Stomach smooth muscle (tissue), 2 donors: Measurements from ENCODE around the gene CPM.

Source experiments
- H3K27ac ChIP-seq: one replicate; pipeline ENCODE4 v1.7.0; 2013; ENCODE audit warnings: mild to moderate bottlenecking, low read length, inconsistent platforms
- H3K27me3 ChIP-seq, 2 donors: one replicate each; pipeline ENCODE4 v1.7.0; 2013; ENCODE audit warnings: low read length in 2 of 2; ENCODE audit not compliant: insufficient read depth in 2 of 2, control insufficient read depth in 1 of 2
- H3K36me3 ChIP-seq, 2 donors: one replicate each; pipeline ENCODE4 v1.7.0; 2013; ENCODE audit warnings: low read length in 2 of 2; ENCODE audit not compliant: control insufficient read depth in 2 of 2, insufficient read depth in 2 of 2
- H3K4me1 ChIP-seq: one replicate; pipeline ENCODE4 v1.7.0; 2013; ENCODE audit warnings: low read length; ENCODE audit not compliant: control insufficient read depth, insufficient read depth
- H3K4me3 ChIP-seq, 2 donors: one replicate each; pipeline ENCODE4 v1.7.0; 2013; ENCODE audit warnings: low read length in 2 of 2
- H3K9ac ChIP-seq, 2 donors: one replicate each; pipeline ENCODE4 v1.7.0; 2013; ENCODE audit warnings: low read length in 2 of 2, mild to moderate bottlenecking in 1 of 2
- H3K9me3 ChIP-seq, 2 donors: one replicate each; pipeline ENCODE4 v1.7.0; 2013; ENCODE audit warnings: low read length in 2 of 2; ENCODE audit not compliant: control insufficient read depth in 2 of 2
- donor health status: healthy.
- donor health status: Pancreatic carcinoma.

The CPM gene

DNA sequence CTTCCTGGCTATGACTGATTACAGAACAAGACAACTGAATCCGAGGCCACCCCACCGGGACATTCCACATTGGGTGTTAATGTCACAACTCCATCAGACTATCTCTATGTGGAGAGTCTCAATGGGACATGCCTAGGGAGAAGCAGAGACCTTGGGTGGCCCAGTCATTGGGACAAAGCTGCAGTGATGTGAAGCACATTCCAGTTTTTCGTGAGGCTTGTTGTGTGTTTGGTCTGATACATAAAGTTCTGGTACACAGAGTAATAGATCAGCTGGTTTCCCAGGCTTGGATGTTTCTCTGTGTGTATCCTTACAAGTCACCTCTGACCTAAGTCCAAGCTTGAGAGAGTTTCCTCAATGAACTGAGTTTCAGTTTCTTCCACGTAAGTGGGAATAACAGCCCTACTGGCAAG, 42.3 kb downstream of the CPM start:
- no peaks in the 10 kb centered on the region for H3K27me3 ChIP-seq
- H3K9ac ChIP-seq: no peak overlapping the region
- no peaks in the 10 kb centered on the region for H3K9me3 ChIP-seq
- H3K4me3 ChIP-seq: no peak overlapping the region
- H3K36me3 ChIP-seq: no peaks in the 10 kb centered on the region
- no peak overlapping the region for H3K27ac ChIP-seq
- no peaks in the 10 kb centered on the region for H3K4me1 ChIP-seq

DNA sequence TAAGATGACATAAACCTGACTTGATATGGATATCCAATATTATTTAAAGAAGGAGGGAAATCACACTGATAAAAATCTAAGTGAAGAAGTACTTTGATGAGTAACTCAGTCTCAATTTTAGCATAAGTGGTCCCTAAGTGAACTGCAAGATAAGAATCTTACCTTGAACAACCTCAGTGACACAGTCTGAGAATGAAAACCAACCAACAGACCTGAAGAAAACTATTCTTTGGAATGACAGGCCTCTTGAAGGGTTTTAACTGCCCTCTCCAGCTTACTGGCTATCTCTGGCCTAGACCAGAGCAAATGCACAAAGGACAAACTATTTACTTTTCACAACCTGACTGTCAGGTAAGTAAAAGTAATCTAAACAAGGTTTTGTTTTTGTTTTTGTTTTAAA, 44.7 kb downstream of the CPM start:
- H3K27ac ChIP-seq: no peak overlapping the region
- H3K36me3 ChIP-seq: no peaks in the 10 kb centered on the region
- no peaks in the 10 kb centered on the region for H3K4me1 ChIP-seq
- no peak overlapping the region for H3K9ac ChIP-seq
- H3K27me3 ChIP-seq: no peaks in the 10 kb centered on the region
- no peak overlapping the region for H3K4me3 ChIP-seq
- no peaks in the 10 kb centered on the region for H3K9me3 ChIP-seq

DNA sequence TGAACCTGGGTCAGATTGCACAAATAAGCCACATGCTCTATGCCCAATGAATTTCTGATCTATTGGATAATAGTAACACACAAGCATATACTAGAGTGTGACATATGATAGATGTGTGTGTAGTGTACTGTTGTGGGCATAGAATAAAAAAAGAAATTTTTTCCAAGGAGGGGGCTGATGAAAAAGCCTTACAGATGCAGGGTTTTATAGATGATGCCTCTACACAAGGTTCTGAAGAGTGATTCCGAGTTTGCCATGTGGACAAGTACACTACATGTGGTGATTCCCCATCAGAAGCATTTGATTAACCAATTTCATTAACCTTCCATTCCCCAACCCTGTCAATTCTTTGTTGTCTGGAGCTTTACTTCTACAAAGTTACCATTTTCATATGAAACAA, 45.3 kb downstream of the CPM start:
- Histone ChIP-seq H3K36me3 (no peaks in the 10 kb centered on the region), H3K27ac (no peak overlapping the region), H3K27me3 (no peaks in the 10 kb centered on the region), H3K9me3 (no peaks in the 10 kb centered on the region), H3K4me1 (no peaks in the 10 kb centered on the region), H3K9ac (no peak overlapping the region), H3K4me3 (no peak overlapping the region)

DNA sequence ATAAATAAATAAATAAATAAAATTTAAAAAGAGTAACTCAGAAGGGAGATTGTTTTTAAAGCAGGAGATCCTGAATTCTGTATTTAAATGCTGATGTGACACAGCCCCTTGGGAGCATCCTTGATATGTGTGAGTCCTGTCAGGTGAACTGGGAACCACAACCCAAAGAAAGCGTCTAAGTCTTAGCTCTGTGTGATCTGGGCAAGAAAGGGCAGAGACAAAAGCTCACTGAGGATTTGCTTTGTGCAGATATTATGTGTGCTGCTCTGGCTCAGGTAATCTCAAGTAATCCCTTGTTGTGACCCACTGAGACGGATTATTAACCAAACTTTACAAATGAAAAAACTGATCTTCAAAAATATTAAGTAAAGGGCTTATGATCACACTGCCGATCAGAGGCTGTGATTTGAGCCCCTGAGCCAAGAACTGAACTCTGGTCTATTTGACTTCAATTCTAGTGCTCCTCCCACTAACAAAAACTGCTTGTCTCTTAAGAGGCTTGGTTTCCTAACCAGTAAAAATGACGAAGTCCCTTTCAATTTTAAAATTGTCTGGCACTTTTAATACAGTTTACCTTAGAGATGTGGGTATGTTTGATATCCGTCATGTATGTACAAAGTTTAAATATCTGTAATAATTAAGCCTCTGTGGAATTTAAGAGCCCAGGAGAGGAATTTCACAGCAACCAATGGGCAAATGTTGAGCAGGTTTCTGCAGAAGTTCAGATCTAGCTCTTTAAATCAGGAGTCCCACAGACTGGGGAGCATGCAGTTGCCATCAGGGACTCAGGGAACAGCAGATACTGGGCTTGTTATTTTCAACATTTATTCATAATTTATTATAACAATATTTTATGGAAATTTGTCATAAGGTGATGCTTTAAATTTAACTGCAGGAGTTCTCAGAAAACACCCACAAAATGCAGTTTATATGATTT, 46.1 kb downstream of the CPM start:
- Histone ChIP-seq H3K27me3 (no peaks in the 10 kb centered on the region), H3K4me3 (no peak overlapping the region), H3K36me3 (no peaks in the 10 kb centered on the region), H3K9me3 (no peaks in the 10 kb centered on the region), H3K9ac (no peak overlapping the region), H3K27ac (no peak overlapping the region), H3K4me1 (no peaks in the 10 kb centered on the region)

- H3K4me3 ChIP-seq: no peak overlapping the region
- no peak overlapping the region for H3K27ac ChIP-seq
- no peaks in the 10 kb centered on the region for H3K36me3 ChIP-seq
- H3K9ac ChIP-seq: no peak overlapping the region
- no peaks in the 10 kb centered on the region for H3K9me3 ChIP-seq
- no peaks in the 10 kb centered on the region for H3K4me1 ChIP-seq
- no peaks in the 10 kb centered on the region for H3K27me3 ChIP-seq
Measured at GRCh38 chr12:68885381-68885780, 47.6 kb downstream of the CPM start.

DNA sequence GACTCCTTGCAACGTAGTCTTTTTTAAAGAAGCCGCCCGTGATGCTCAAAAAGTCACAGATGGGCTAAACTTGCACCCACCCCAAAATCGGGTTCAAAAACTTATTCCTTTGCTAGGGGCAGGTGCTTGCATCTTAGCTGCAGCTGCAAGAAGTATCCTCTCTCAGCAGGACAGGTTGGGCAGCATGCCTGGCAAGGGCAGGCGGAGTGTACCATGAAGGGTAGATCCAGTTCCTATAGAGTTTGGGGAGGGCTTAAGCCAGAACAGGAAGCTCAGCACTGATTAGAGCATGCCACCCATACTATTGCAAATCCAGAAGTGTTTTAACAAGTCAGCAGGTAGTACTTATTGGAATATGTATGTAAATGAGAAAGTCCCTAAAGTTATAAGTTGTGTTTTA, 48.7 kb downstream of the CPM start:
- no peaks in the 10 kb centered on the region for H3K9me3 ChIP-seq
- no peak overlapping the region for H3K4me3 ChIP-seq
- H3K4me1 ChIP-seq: no peaks in the 10 kb centered on the region
- no peak overlapping the region for H3K27ac ChIP-seq
- no peaks in the 10 kb centered on the region for H3K27me3 ChIP-seq
- H3K36me3 ChIP-seq: no peaks in the 10 kb centered on the region
- H3K9ac ChIP-seq: no peak overlapping the region

GRCh38 chr12:68883151-68883550, 49.8 kb downstream of the CPM start:
- Histone ChIP-seq H3K9me3 (peaks cover 0 to 4% of the 10 kb centered on the region in 2 donors), H3K4me1 (no peaks in the 10 kb centered on the region), H3K4me3 (no peak overlapping the region), H3K9ac (no peak overlapping the region), H3K36me3 (no peaks in the 10 kb centered on the region), H3K27me3 (no peaks in the 10 kb centered on the region), H3K27ac (no peak overlapping the region)

DNA sequence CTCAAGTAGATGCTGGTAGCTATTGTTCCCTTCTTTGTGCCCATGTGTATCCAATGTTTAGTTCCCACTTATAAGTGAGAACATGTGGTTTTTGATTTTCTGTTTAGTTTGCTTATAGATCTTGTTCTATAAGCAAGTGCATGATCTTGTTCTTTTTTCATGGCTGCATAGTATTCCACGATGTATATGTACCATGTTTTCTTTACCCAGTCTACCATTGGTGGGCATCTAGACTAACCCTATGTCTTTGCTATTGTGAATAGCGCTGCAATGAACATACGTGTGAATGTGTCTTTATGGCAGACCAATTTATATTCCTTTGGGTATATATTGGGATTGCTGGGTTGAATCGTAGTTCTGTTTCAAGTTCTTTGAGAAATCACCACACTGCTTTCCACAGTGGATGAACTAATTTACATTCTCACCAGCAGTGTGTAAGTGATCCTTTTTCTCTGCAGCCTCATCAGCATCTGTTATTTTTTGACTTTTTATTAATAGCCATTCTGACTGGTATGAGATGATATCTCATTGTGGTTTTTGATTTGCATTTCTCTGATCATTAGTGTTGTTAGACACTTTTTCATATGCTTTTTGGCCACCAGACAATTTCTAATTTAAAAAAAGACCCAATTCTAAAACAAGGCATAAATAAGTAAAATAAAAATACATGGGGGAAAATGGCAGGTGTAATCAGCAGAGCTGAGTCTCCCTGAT, 50.6 kb downstream of the CPM start:
- Histone ChIP-seq H3K27me3 (no peaks in the 10 kb centered on the region), H3K36me3 (no peaks in the 10 kb centered on the region), H3K27ac (no peak overlapping the region), H3K4me3 (no peak overlapping the region), H3K4me1 (no peaks in the 10 kb centered on the region), H3K9ac (no peak overlapping the region), H3K9me3 (peaks cover 0 to 4% of the 10 kb centered on the region in 2 donors)

DNA sequence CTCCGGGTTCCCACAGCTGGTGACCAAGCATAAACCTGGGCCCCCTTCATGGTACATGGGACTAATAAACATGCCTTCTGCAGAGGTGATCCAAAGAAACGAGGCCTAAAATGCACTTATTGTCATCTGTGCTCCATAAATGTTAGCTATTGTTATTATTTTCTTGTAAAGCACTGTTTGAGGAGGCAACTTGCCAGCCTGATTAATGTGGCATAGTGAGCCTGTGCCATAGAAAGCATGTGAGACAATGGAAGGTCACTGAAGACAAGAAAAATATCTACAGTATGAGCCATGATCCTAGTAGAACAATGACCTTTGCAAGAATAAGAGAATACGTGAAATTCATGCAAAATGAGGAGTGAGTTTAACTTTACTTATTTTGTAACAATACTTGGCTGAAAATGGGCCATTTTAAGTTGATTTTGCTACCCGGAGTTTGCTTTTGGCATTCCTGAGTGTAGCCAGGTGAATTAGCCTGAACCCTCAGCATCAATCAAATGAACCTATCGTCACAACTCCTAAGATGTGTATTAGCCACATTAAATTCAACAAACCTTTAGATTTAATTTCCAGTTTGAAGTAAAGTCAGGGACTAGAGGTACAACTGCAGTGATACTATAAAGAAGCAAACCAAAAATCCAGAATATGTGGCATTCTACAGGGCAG, 52.2 kb downstream of the CPM start:
- Histone ChIP-seq H3K4me3 (no peak overlapping the region), H3K4me1 (no peaks in the 10 kb centered on the region), H3K36me3 (no peaks in the 10 kb centered on the region), H3K27ac (no peak overlapping the region), H3K27me3 (no peaks in the 10 kb centered on the region), H3K9ac (no peak overlapping the region), H3K9me3 (peaks cover 0 to 4% of the 10 kb centered on the region in 2 donors)

DNA sequence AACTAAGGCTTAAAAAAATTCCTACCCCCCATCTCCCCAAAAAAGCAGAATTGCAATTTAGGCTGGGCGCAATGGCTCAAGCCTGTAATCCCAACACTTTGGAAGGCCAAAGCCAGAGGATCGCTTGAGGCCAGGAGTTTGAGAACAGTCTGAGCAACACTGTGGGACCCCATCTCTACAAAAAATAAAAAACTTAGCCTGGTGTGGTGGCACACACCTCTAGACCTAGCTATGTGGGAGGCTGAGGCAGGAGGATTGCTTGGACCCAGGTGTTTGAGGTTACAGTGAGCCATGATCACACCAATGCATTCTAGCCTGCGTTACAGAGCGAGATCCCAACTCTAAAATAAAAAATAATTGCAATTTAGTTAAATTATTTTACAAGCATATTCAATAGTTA, 54.1 kb downstream of the CPM start:
- Histone ChIP-seq H3K36me3 (no peaks in the 10 kb centered on the region), H3K27me3 (no peaks in the 10 kb centered on the region), H3K4me1 (no peaks in the 10 kb centered on the region), H3K9ac (no peak overlapping the region), H3K27ac (no peak overlapping the region), H3K4me3 (no peak overlapping the region), H3K9me3 (peaks cover 0 to 4% of the 10 kb centered on the region in 2 donors)
